Mesenteric fat pad (tissue), 1 donor: ENCODE results near the gene PTER. TPM values are rescaled to one million over a fixed set of nuclear protein-coding genes. Genes with fewer than 3 reads are reported as not detected.

Experiments
- DNase-seq: peaks from one replicate; pipeline ENCODE4 v3.0.0-alpha.2; 2020; ENCODE audit warnings: low spot score
- long read RNA-seq: library from polyadenylated mRNA; unstranded; transcript quantifications from one replicate; pipeline ENCODE4 v2.0.0, GENCODE V29; 2020
- total RNA-seq: library from RNA; stranded (reverse); fragmentation: NEBNext Ultra II Directional; extraction: Animal tissue kit (Norgen Biotek cat#: 25700); gene quantifications from one replicate; pipeline ENCODE4 v1.2.1, GENCODE V29; 2021
- donor health status: DM: yes; HTN: yes; CAD: no.

Gene PTER
- 14.2 TPM for total RNA-seq
- long read RNA-seq, partial matches to known transcripts, result 1 of 12 reads
- long read RNA-seq, other reads (novel, unspliced or antisense), result 8 of 12 reads

DNA sequence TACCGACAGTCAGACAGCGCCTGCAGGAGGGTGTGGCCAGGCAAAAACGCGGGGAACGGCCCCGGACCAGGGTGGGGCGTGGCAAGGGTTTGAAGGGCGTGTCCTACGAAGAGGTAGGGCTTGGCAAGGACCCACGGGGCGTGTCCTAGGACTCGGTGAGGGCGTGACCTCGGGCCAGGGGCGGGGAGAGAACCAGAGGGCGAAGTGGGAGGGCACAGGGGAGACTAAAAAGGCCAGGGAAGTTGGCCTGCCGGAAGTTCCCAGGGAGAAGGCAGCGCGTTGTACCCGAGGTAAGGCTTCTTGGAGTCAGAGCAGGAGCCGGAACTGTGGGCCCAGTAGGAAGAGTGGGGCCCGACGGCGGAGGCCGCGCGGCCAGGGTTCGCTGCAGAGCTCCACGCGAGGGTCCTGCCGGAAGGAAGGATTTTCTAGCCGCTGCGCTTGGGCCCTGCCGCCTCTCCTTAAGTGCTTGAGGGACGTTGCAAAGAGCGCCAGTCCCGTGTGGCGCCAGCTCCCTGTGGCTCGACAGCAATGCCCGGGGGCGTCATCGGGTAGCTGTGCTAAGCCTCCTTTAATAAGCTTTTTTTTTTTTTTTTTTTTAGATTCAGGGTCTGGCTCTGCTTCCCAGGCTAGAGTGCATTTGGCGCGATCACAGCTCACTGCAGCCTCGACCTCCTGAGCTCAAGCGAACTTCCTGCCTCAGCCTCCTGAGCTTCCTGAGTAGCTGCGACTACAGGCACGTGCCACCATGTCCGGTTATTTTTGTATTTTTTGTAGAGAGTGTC is at the start of gene PTER:
TSS of gene PTER (plus strand) at position 253 of the 782 bp plus-strand sequence. CDS start 47,375 bp downstream, outside the sequence.
- peak; percentile 99 for DNase-seq

DNA sequence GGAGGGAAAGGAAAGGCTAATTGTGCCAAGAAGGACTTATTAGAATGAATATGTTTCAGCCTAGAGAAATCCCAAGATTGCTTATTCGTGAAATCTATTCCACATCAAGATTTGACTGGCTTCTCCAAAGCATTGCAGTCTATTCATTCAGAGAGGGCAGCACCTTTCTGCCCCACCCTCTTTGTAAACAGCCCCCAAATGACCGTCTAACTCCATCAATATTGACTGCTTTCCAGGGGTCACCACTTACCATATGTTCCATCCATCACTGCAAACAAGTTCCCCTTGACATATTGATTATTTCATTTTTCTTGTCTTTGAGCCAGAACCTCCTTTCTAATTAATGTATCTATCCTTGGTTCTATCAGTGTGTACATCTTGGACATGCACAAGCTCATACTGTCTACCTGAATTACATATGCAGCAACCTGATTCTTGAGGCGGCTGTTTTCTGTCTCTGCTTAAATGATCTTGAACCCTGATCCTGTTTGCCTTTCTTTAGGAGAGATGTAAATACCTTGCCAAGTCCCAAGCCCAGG is 44.2 kb upstream of the PTER start:
- no peak for DNase-seq

- no peak for DNase-seq
These were observed 43.4 kb upstream of the PTER start for GRCh38 chr10:16393271-16393858.

GRCh38 chr10:16401416-16401815 is 35.4 kb upstream of the PTER start:
- DNase-seq, result no peak

- DNase-seq, result no peak
These were observed 28.4 kb upstream of the PTER start for GRCh38 chr10:16408379-16408778.

DNA sequence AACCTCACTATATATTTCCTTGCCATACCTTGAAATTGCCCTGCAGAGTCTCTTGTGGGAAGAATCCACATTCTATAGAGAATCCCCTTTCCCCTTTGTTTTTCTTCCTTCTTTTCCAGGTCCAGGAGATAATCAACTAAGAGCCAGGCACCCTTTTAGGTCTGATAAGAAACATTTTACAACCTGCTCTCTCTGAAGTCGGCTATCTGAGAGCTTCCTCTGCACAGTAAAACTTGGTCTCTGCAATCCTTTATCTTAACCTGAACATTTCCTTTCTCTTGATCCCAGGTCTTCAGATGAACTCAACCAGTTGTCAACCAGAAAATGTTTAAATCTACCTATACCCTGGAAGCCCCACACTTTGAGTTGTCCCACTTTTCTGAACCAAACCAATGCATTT is 19.5 kb upstream of the PTER start:
- DNase-seq, result no peak

DNA sequence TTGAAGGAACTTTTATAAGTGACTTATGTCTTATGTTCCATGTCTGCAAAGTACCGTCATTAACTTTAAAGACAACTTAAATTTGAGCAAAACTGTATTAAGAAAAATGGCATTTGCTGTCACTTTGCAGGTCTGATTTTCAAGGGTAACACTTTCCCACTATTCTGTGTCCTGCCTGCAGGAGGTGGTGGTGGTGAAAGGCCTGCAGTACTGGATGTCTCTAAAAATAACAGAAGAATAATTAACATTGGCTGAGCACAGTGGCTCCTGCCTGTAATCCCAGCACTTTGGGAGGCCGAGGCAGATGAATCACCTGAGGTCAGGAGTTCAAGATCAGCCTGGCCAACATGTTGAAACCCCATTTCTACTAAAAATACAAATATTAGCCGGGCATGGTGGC is 13.2 kb upstream of the PTER start:
- no peak for DNase-seq

DNA sequence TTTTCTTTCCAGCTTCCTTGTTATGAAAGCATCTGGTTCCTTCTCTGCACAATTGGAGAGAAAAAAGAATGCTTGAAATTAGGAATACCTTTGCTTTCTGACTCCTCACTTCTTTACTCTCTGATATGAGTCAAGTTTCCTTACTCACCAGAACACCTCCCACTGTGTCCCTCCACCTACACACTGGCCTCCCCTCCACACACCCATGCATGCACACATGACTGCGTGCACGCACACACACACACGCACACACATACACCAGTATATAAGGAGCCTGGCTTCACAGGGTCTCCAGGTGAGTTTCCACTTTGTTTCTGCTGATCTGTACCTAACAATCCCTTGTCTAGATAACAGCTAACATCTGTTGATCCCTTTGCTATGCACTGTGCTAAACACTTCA is 11.4 kb upstream of the PTER start:
- DNase-seq, result no peak

DNA sequence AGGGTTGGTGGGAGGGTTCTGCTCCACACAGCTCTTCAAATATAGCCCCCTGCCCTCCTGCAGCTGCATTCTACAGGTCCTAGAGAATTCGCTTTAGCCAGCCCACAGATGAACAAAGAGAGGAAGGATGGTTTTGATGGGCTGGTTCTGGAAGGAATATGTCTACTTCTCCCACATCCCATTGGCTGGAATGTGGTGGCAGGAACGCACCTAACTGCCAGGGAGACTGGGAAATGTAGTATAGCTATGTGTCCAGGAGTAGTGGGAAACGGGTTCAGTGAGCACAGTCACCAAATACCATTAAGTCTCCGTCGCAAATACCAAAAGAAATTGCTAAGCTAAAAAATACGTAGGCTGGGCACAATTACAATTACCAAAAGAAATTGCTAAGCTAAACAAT is 7.3 kb upstream of the PTER start:
- no peak for DNase-seq

DNA sequence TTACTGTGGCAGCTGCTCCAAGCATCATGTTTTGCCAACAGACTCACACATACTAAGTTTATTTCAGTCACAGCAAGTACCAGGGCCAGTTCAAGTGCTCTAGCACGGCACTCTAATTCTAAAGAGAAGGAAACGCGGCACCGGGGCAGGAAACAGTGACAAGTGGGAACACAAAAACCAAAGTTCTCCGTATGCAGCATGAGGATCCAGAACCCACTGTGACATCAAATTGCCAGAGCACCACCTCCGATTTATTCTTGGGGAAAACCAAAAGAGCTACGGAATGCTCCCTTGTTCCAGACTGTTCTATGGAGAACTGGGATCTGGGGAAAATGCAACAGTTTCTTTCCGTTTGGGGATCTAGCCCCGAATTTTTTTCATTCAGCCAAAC is 448 bp upstream of the PTER start:
- DNase-seq, result no peak

GRCh38 chr10:16437540-16437894 is 707 bp downstream of the PTER start:
- no peak for DNase-seq

DNA sequence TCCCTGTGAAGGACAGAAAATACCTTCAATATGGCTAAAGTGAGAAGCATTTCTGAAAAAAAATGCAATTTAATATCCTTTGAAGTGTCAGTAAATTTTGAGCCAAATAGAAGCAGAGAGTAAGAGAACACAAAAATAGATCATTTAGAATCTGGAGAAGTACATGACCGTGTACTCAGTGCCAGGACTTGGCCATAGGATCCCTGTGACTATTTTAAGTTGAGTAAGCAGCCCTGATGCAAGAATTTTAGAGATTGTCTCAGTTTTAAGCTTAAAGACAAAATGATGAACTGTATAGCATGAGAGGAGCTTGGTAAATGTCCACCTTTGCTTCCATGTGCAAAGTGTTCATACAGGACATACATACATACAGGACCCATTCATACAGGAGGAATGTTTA is 2.5 kb downstream of the PTER start:
- no peak for DNase-seq

DNA sequence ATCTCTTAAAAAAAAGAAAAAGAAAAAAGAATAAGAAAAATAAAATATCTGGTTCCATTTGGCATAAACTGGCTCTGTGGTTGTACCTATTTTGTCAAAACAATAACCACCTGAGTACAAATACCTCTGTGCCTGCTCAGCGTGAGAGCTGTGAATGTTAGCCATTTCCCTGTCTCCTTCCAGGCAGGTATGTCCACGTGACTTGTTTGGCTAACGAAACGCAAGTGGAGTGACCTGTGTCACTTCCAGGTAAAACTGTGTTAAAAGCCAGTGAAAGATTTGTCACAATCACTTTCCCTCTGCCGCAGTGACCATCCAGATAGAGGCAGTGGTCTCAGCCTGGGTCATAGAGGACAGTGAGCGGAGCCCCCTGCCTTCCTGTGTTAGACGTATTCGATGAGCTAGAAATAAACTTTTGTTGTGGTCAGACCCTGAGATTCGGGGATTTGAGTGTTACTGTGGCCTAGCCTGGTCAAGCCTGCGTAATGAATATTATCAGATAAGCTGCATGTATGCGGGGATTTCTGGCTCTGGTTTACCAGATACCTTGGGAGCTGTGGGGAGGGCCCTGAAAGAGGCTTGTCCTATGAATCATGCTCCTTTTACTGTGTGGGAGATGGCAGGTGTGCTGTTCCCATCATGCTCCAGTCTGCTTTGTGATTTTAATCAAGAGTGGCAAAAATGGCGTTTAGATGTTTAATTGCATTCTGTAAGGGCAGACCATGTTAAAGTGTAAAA is 3.8 kb downstream of the PTER start:
- no peak for DNase-seq

GRCh38 chr10:16441173-16441840 is 4.5 kb downstream of the PTER start:
- DNase-seq, result no peak

DNA sequence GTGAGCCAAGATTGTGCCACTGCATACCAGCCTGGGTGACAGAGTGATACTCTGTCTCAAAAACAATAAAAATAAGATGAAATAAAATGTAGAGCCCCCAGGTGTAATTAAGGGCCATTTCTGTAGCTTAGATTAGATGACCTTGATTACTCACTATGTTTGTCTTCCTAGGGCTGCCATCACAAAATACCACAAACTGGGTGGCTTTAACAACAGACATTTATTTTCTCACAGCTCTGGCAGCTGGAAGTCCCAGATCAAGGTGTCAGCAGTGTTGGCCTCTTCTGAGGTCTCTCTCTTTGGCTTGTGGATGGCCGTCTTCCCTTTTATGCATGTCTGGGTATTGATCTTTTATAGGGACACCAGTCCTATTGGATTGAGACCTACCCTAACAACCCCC is 6.1 kb downstream of the PTER start:
- DNase-seq, result no peak

GRCh38 chr10:16445770-16446469 is 9.1 kb downstream of the PTER start:
- no peak for DNase-seq

GRCh38 chr10:16449454-16449853 is 12.6 kb downstream of the PTER start:
- DNase-seq, result no peak

DNA sequence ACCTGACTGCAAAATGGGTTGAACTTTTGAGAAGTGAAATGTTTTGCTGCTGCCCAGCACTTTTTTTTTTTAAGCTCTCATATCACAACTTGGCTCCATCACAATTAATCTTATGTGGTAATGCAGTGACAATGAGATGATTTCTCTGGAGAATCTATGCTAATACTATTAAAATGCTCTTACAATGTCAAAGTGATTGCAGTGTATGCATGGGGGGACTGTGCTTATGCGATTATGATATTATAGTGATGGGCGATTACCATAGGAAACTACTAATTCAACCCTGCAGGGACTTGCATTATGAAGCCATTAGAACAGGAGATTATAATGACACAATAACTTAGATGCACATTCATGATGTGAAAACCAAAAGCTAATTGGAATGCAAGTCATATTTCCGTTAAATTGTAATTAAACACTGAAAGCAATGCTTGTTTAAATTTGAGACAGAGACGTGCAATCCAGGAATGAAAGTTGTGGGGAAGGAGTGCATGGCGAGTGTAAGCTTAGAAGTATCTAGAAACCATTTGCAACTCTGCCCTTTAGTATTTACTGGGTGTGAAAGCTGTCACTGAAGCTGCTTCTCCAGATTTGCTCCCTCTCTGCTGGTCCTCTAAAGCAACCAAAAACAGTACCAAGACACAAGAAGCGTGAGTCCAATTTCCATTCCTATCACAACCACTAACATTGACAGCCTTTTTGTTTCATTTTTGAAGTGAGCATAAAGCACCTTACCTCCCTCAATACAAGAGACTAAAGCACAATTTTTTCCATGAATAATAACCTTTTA is 21.6 kb downstream of the PTER start:
- no peak for DNase-seq

- DNase-seq, result no peak
These were observed 22.7 kb downstream of the PTER start for GRCh38 chr10:16459423-16459939.

GRCh38 chr10:16466001-16466400 is 29.2 kb downstream of the PTER start:
- no peak for DNase-seq
